Neuronal stem cell (in vitro differentiated cells): Measurements from ENCODE around the gene THAP12.

Source experiments
- DNase-seq: peaks from one replicate; pipeline ENCODE4 v3.0.0-alpha.2; 2013; ENCODE audit warnings: low spot score
- H2AFZ ChIP-seq: one replicate; pipeline ENCODE4 v1.6.1; 2013; ENCODE audit warnings: mild to moderate bottlenecking, low read length, inconsistent platforms
- H2AK5ac ChIP-seq: 2 replicates; pipeline ENCODE4 v1.6.1; 2013; ENCODE audit warnings: low read depth, mild to moderate bottlenecking, inconsistent platforms, low read length, moderate library complexity, mixed read lengths
- H2BK120ac ChIP-seq: 2 replicates; pipeline ENCODE4 v1.6.1; 2013; ENCODE audit warnings: low read depth, mild to moderate bottlenecking, inconsistent platforms, low read length, moderate library complexity, mixed read lengths
- H2BK12ac ChIP-seq: one replicate; pipeline ENCODE4 v1.6.1; 2013; ENCODE audit warnings: low read length, inconsistent platforms
- H2BK15ac ChIP-seq: 2 replicates; pipeline ENCODE4 v1.6.1; 2013; ENCODE audit warnings: mild to moderate bottlenecking, low read length, inconsistent platforms, mixed read lengths
- H2BK5ac ChIP-seq: one replicate; pipeline ENCODE4 v1.6.1; 2013; ENCODE audit warnings: inconsistent platforms, mild to moderate bottlenecking, low read length, moderate library complexity
- H3K14ac ChIP-seq: one replicate; pipeline ENCODE4 v1.6.1; 2013; ENCODE audit warnings: low read length, inconsistent platforms
- H3K18ac ChIP-seq: 2 replicates; pipeline ENCODE4 v1.6.1; 2013; ENCODE audit warnings: low read length, inconsistent platforms
- H3K23ac ChIP-seq: 2 replicates; pipeline ENCODE4 v1.6.1; 2013; ENCODE audit warnings: low read depth, mild to moderate bottlenecking, mixed read lengths, low read length, inconsistent platforms; ENCODE audit not compliant: poor library complexity
- H3K27ac ChIP-seq: replicated peaks from 3 replicates; pipeline ENCODE4 v1.5.1; 2013; ENCODE audit warnings: low read length, inconsistent platforms
- H3K27me3 ChIP-seq, 3 experiments: 2 replicates each; pipeline ENCODE4 v1.6.1; 2013; ENCODE audit warnings: low read length in 3 of 3, mild to moderate bottlenecking in 2 of 3, inconsistent platforms in 1 of 3, low read depth in 1 of 3, mixed read lengths in 1 of 3, moderate library complexity in 1 of 3; ENCODE audit not compliant: control insufficient read depth in 3 of 3, insufficient read depth in 3 of 3
- H3K36me3 ChIP-seq, 2 donors: replicated peaks in 1 of 2; 2 replicates each; pipeline ENCODE4 v1.6.1; 2013; ENCODE audit warnings: low read length in 2 of 2; ENCODE audit not compliant: control insufficient read depth in 2 of 2, insufficient read depth in 2 of 2
- H3K4ac ChIP-seq: 2 replicates; pipeline ENCODE4 v1.6.1; 2013; ENCODE audit warnings: inconsistent platforms, mild to moderate bottlenecking, low read length, moderate library complexity
- H3K4me1 ChIP-seq, 2 donors: 1 replicate in 1 of 2; 2 replicates in 1 of 2; pipeline ENCODE4 v1.6.1; 2013; ENCODE audit warnings: low read length in 2 of 2, low read depth in 1 of 2; ENCODE audit not compliant: control insufficient read depth in 2 of 2, insufficient read depth in 1 of 2
- H3K4me2 ChIP-seq: one replicate; pipeline ENCODE4 v1.6.1; 2013; ENCODE audit warnings: mild to moderate bottlenecking, low read length, inconsistent platforms; ENCODE audit not compliant: insufficient read depth, poor library complexity, severe bottlenecking
- H3K4me3 ChIP-seq, 2 donors: 2 replicates each; pipeline ENCODE4 v1.5.1; 2013; ENCODE audit warnings: low read length in 2 of 2, mild to moderate bottlenecking in 2 of 2, inconsistent platforms in 1 of 2, moderate library complexity in 1 of 2
- H3K79me1 ChIP-seq: one replicate; pipeline ENCODE4 v1.6.1; 2013; ENCODE audit warnings: low read depth, mild to moderate bottlenecking, inconsistent platforms, low read length, moderate library complexity
- H3K9ac ChIP-seq: one replicate; pipeline ENCODE4 v1.6.1; 2013; ENCODE audit warnings: mild to moderate bottlenecking, low read depth, low read length, inconsistent platforms; ENCODE audit not compliant: poor library complexity
- H3K9me3 ChIP-seq, 2 donors: replicated peaks in 1 of 2; 2 replicates each; pipeline versions ENCODE3 to v1.6.1; 2013; ENCODE audit warnings: low read length in 2 of 2, mild to moderate bottlenecking in 2 of 2, inconsistent platforms in 1 of 2, low read depth in 1 of 2, mixed read lengths in 1 of 2, moderate library complexity in 1 of 2; ENCODE audit not compliant: control insufficient read depth in 2 of 2, insufficient read depth in 1 of 2
- H4K8ac ChIP-seq: one replicate; pipeline ENCODE4 v1.6.1; 2013; ENCODE audit warnings: low read depth, mild to moderate bottlenecking, inconsistent platforms, low read length, moderate library complexity
- H4K91ac ChIP-seq: one replicate; pipeline ENCODE4 v1.6.1; 2013; ENCODE audit warnings: low read length, low read depth, mild to moderate bottlenecking, inconsistent platforms; ENCODE audit not compliant: poor library complexity
- WGBS, 2 donors: extraction: QIAGEN DNeasy Blood & Tissue Kit; methylation state at CpG; one replicate each; pipeline ENCODE4 v1.1.7; 2013; ENCODE audit warnings: missing lambda C conversion rate in 2 of 2, mixed read lengths in 1 of 2; ENCODE audit not compliant: insufficient read length in 2 of 2, insufficient replicate concordance in 1 of 2; ENCODE audit errors: extremely low coverage in 2 of 2; 5-methylcytosine and 5-hydroxymethylcytosine counted together

The THAP12 gene

GRCh38 chr11:76382209-76382608, 1.3 kb upstream of the THAP12 start:
- Histone ChIP-seq H2AK5ac (no peak overlapping the region), H3K4me3 (peak overlapping the region in 1 of 2 donors; percentile 67), H3K14ac (no peak overlapping the region)

GRCh38 chr11:76380159-76380976, 564 bp downstream of the THAP12 start:
- no peak overlapping the region for H2BK5ac ChIP-seq
- peak overlapping the region; percentile 83 for H3K14ac ChIP-seq
- H4K8ac ChIP-seq, result no peak overlapping the region
- H3K27me3 ChIP-seq, result no peaks in the 10 kb centered on the region
- peaks cover 11% of the 10 kb centered on the region for H3K79me1 ChIP-seq
- H3K9ac ChIP-seq, result peak overlapping the region; percentile 90
- H3K4me3 ChIP-seq, result peak overlapping the region; percentile 67 to 96
- H3K4me2 ChIP-seq, result peak overlapping the region; percentile 59
- peak overlapping the region; percentile 49 for H3K23ac ChIP-seq
- no peak overlapping the region for H4K91ac ChIP-seq
- H3K9me3 ChIP-seq, result peaks cover 0 to 7% of the 10 kb centered on the region in 2 donors
- peak; percentile 29 for DNase-seq
- H3K18ac ChIP-seq, result peak overlapping the region; percentile 87
- H2BK15ac ChIP-seq, result no peak overlapping the region
- H3K27ac ChIP-seq, result peak overlapping the region; percentile 57
- no peak overlapping the region for H3K4ac ChIP-seq
- H2BK12ac ChIP-seq, result no peak overlapping the region
- no CpG with 5 or more reads among the region's 85 CpGs for WGBS, 2 donors
- H2AFZ ChIP-seq, result peak overlapping the region; percentile 88
- peaks cover 7 to 14% of the 10 kb centered on the region in 2 donors for H3K4me1 ChIP-seq
- no peak overlapping the region for H2AK5ac ChIP-seq
- no peak overlapping the region for H2BK120ac ChIP-seq
- H3K36me3 ChIP-seq, result peaks cover 2 to 24% of the 10 kb centered on the region in 2 donors

More at GRCh38 chr11:76382209-76382608, 1.3 kb upstream of the THAP12 start:
- Histone ChIP-seq H2AFZ (no peak overlapping the region), H4K91ac (no peak overlapping the region), H2BK120ac (no peak overlapping the region), H2BK5ac (no peak overlapping the region), H3K79me1 (peaks cover 9% of the 10 kb centered on the region), H2BK15ac (no peak overlapping the region), H3K4me1 (peaks cover 7 to 16% of the 10 kb centered on the region in 2 donors), H3K9ac (no peak overlapping the region), H3K36me3 (peaks cover 2 to 28% of the 10 kb centered on the region in 2 donors), H3K27ac (no peak overlapping the region), H3K27me3 (no peaks in the 10 kb centered on the region), H3K9me3 (peaks cover 0 to 7% of the 10 kb centered on the region in 2 donors), H3K18ac (no peak overlapping the region), H3K4ac (no peak overlapping the region), H3K4me2 (peak overlapping the region; percentile 30), H3K23ac (no peak overlapping the region), H4K8ac (no peak overlapping the region), H2BK12ac (no peak overlapping the region)
- WGBS, 2 donors, result no CpG with 5 or more reads among the region's 6 CpGs
- no peak for DNase-seq

- Histone ChIP-seq H3K9ac (no peak overlapping the region), H3K79me1 (peaks cover 11% of the 10 kb centered on the region), H3K9me3 (peaks cover 0 to 7% of the 10 kb centered on the region in 2 donors), H3K27ac (no peak overlapping the region), H2AFZ (no peak overlapping the region), H4K91ac (no peak overlapping the region), H2BK15ac (no peak overlapping the region), H3K4me1 (peaks cover 7 to 14% of the 10 kb centered on the region in 2 donors), H3K4ac (no peak overlapping the region), H2BK120ac (no peak overlapping the region), H3K4me3 (peak overlapping the region; percentile 67 to 96), H3K27me3 (no peaks in the 10 kb centered on the region), H2BK12ac (no peak overlapping the region), H4K8ac (no peak overlapping the region), H2AK5ac (no peak overlapping the region), H3K18ac (no peak overlapping the region), H3K14ac (no peak overlapping the region), H3K4me2 (peak overlapping the region; percentile 59), H2BK5ac (no peak overlapping the region), H3K36me3 (peaks cover 2 to 21% of the 10 kb centered on the region in 2 donors), H3K23ac (no peak overlapping the region)
- no peak for DNase-seq
- WGBS, 2 donors, result no CpG with 5 or more reads among the region's 6 CpGs
These were observed 1.1 kb downstream of the THAP12 start for GRCh38 chr11:76379807-76380158.

DNA sequence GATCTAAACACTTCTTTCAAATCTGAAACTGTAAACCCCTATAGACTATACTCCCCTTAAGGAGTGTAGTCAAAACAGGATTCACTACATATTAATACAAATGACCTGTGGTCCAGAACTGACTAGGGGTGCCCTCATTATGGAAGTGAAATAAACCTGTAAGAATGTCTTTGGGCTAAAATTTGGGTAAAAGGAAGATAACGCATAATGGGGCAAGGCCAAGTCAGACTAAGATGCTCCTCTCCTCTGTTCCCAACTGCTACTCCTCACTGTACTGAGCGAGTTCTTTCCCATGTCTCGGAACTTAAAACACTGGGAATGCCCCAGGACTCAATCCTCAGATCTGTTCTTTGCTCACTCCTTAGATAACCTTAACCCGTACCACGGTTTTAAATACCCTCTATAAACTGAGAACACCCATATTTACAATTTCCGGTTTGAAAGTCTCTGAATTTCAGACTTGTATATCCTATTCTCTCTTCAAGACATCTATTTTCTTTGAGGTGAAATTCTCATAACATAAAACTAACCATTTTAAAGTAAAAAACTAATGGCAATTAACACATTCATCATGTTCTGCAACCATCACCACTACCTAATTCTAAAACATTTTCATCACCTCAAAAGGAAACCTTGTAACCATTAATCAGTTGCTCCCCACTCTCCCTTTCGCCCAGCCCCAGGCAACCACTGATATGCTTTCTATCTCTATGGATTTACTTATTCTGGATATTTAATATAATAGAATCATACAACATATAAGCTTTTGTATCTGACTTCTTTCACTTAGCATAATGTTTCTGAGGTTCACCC, 4.0 kb downstream of the THAP12 start:
- Histone ChIP-seq H3K4me3 (no peak overlapping the region), H3K36me3 (no peaks in the 10 kb centered on the region), H3K4me1 (peaks cover 5 to 7% of the 10 kb centered on the region in 2 donors), H3K4ac (no peak overlapping the region), H3K4me2 (no peak overlapping the region), H3K9me3 (no peaks in the 10 kb centered on the region), H3K14ac (no peak overlapping the region), H2BK5ac (no peak overlapping the region), H3K27me3 (no peaks in the 10 kb centered on the region), H2BK120ac (no peak overlapping the region), H2AFZ (no peak overlapping the region), H4K91ac (no peak overlapping the region), H3K18ac (no peak overlapping the region), H3K23ac (no peak overlapping the region), H2AK5ac (no peak overlapping the region), H4K8ac (no peak overlapping the region), H2BK15ac (no peak overlapping the region), H3K27ac (no peak overlapping the region), H3K79me1 (peaks cover 7% of the 10 kb centered on the region), H2BK12ac (no peak overlapping the region), H3K9ac (no peak overlapping the region)
- no CpG with 5 or more reads among the region's 7 CpGs for WGBS, 2 donors
- DNase-seq, result no peak
